Prostate gland (tissue), 2 donors: Measurements from ENCODE around the gene CUL1.

ENCODE experiments used
- CTCF ChIP-seq, 4 experiments: fragments of 200-600 bp in 2 of 4; fragments of 450-650 bp in 2 of 4; sonication (generic) in 2 of 4; IDR thresholded peaks; 1 replicate in 3 of 4; 2 replicates in 1 of 4; pipeline ENCODE4 v1.5.1; 2016 to 2019; ENCODE audit warnings: antibody characterized with exemption in 4 of 4, mild to moderate bottlenecking in 2 of 4, moderate library complexity in 2 of 4
- POLR2A ChIP-seq: fragments of 450-650 bp; IDR thresholded peaks from one replicate; pipeline ENCODE4 v1.6.1; 2016; ENCODE audit warnings: antibody characterized with exemption, mild to moderate bottlenecking
- POLR2AphosphoS5 ChIP-seq: sonication (generic); formaldehyde crosslinking; IDR thresholded peaks from one replicate; pipeline ENCODE4 v1.6.1; 2017; ENCODE audit warnings: antibody characterized with exemption

DNA sequence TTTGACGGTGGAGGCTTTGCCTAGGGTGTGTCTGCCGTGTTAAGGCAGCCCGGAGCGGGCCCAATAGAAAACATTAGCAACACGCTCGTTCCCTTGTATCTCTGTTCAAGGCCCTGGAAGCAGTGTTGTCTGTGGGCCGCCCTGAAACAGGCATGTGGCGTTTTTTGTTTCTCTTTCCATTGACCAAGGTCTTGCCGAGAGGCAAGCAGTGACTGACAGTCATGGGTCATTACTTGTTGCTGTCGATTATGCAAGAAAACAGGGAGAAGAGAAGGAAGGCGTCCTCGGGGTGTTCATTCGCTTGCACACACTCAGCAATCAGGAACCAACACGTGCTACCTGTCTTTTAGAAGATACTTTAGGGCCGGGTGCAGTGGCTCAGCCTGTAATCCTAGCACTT lies 92.8 kb downstream of the CUL1 start:
- no peak for TF ChIP-seq POLR2A
- no peak for TF ChIP-seq CTCF (IDR thresholded peaks at IDR 0.05)
- TF ChIP-seq POLR2AphosphoS5: no peak
